ENCODE results near the gene PLA2G6. TPM values are rescaled to one million over a fixed set of nuclear protein-coding genes. Genes with fewer than 3 reads are reported as not detected.

Gene PLA2G6
- total RNA-seq, 1 experiment from 2014 or later: 29.9 TPM

DNA sequence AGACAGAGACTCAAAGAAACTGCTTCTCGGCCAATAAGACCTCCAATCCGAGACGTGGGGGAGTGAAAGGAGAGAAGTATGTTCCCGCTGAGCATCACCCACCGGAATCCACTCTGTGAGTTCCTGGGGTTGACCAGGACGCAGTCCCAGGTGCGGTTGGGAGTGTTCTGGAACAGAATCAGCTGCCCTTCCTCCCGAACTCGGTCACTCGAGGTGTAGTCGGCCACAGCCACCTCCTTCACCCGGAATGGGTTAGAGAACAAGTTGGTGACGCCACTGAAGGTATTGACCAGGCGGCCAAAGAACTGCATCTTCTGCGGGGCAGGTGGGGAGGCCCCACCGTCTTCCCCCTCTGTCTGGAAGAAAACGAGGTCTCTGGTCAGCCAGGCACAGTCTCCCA is 12.5 kb downstream of the PLA2G6 start:
- no peak for DNase-seq (ENCODE audit: low spot score)

More for the DNA sequence above, 12.5 kb downstream of the PLA2G6 start:
- peaks cover 12% of the 10 kb centered on the region for H3K4me1 Mint-ChIP-seq
- CTCF ChIA-PET: interaction anchor here (0.9 kb wide), 1 partner anchor 135 kb away, joined by 3 read pairs; no protein-coding TSS in a partner anchor
- no peaks in the 10 kb centered on the region for H3K27me3 Mint-ChIP-seq (ENCODE audit: low read depth)
- no peak overlapping the region for H3K4me3 Mint-ChIP-seq
- H3K9me3 Mint-ChIP-seq: no peaks in the 10 kb centered on the region
- TF ChIP-seq TEAD4 (CRISPR knock-in tag; IDR thresholded peaks at IDR 0.05) (no peak), TCF7 (CRISPR knock-in tag; IDR thresholded peaks at IDR 0.05; ENCODE audit: low read depth) (no peak), NR1H2 (CRISPR knock-in tag; IDR thresholded peaks at IDR 0.05) (no peak), CREM (CRISPR knock-in tag; IDR thresholded peaks at IDR 0.05) (no peak), FOXP1 (CRISPR knock-in tag; IDR thresholded peaks at IDR 0.05; ENCODE audit: borderline replicate concordance) (no peak), OVOL2 (CRISPR knock-in tag; IDR thresholded peaks at IDR 0.05; ENCODE audit: borderline replicate concordance) (no peak), ZNF671 (CRISPR knock-in tag; IDR thresholded peaks at IDR 0.05) (no peak), ZNF396 (CRISPR knock-in tag; IDR thresholded peaks at IDR 0.05; ENCODE audit: borderline replicate concordance) (no peak), ZNF423 (CRISPR knock-in tag; IDR thresholded peaks at IDR 0.05) (no peak), ZNF219 (CRISPR knock-in tag; IDR thresholded peaks at IDR 0.05; ENCODE audit: borderline replicate concordance) (no peak)
- TF ChIP-seq, protein P1, sequence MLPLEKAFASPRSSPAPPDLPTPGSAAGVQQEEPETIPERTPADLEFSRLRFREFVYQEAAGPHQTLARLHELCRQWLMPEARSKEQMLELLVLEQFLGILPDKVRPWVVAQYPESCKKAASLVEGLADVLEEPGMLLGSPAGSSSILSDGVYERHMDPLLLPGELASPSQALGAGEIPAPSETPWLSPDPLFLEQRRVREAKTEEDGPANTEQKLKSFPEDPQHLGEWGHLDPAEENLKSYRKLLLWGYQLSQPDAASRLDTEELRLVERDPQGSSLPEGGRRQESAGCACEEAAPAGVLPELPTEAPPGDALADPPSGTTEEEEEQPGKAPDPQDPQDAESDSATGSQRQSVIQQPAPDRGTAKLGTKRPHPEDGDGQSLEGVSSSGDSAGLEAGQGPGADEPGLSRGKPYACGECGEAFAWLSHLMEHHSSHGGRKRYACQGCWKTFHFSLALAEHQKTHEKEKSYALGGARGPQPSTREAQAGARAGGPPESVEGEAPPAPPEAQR (CRISPR knock-in tag; IDR thresholded peaks at IDR 0.05): no peak
- TF ChIP-seq, protein P2, sequence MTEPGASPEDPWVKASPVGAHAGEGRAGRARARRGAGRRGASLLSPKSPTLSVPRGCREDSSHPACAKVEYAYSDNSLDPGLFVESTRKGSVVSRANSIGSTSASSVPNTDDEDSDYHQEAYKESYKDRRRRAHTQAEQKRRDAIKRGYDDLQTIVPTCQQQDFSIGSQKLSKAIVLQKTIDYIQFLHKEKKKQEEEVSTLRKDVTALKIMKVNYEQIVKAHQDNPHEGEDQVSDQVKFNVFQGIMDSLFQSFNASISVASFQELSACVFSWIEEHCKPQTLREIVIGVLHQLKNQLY (CRISPR knock-in tag; IDR thresholded peaks at IDR 0.05): no peak
- TF ChIP-seq, protein P3, sequence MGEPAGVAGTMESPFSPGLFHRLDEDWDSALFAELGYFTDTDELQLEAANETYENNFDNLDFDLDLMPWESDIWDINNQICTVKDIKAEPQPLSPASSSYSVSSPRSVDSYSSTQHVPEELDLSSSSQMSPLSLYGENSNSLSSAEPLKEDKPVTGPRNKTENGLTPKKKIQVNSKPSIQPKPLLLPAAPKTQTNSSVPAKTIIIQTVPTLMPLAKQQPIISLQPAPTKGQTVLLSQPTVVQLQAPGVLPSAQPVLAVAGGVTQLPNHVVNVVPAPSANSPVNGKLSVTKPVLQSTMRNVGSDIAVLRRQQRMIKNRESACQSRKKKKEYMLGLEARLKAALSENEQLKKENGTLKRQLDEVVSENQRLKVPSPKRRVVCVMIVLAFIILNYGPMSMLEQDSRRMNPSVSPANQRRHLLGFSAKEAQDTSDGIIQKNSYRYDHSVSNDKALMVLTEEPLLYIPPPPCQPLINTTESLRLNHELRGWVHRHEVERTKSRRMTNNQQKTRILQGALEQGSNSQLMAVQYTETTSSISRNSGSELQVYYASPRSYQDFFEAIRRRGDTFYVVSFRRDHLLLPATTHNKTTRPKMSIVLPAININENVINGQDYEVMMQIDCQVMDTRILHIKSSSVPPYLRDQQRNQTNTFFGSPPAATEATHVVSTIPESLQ (CRISPR knock-in tag; IDR thresholded peaks at IDR 0.05): no peak
- TF ChIP-seq, protein P4, sequence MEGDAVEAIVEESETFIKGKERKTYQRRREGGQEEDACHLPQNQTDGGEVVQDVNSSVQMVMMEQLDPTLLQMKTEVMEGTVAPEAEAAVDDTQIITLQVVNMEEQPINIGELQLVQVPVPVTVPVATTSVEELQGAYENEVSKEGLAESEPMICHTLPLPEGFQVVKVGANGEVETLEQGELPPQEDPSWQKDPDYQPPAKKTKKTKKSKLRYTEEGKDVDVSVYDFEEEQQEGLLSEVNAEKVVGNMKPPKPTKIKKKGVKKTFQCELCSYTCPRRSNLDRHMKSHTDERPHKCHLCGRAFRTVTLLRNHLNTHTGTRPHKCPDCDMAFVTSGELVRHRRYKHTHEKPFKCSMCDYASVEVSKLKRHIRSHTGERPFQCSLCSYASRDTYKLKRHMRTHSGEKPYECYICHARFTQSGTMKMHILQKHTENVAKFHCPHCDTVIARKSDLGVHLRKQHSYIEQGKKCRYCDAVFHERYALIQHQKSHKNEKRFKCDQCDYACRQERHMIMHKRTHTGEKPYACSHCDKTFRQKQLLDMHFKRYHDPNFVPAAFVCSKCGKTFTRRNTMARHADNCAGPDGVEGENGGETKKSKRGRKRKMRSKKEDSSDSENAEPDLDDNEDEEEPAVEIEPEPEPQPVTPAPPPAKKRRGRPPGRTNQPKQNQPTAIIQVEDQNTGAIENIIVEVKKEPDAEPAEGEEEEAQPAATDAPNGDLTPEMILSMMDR (IDR thresholded peaks at IDR 0.05): no peak
- TF ChIP-seq, protein P5, sequence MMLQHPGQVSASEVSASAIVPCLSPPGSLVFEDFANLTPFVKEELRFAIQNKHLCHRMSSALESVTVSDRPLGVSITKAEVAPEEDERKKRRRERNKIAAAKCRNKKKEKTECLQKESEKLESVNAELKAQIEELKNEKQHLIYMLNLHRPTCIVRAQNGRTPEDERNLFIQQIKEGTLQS (CRISPR knock-in tag; conservative IDR thresholded peaks at IDR 0.05): no peak
- TF ChIP-seq, protein P6, sequence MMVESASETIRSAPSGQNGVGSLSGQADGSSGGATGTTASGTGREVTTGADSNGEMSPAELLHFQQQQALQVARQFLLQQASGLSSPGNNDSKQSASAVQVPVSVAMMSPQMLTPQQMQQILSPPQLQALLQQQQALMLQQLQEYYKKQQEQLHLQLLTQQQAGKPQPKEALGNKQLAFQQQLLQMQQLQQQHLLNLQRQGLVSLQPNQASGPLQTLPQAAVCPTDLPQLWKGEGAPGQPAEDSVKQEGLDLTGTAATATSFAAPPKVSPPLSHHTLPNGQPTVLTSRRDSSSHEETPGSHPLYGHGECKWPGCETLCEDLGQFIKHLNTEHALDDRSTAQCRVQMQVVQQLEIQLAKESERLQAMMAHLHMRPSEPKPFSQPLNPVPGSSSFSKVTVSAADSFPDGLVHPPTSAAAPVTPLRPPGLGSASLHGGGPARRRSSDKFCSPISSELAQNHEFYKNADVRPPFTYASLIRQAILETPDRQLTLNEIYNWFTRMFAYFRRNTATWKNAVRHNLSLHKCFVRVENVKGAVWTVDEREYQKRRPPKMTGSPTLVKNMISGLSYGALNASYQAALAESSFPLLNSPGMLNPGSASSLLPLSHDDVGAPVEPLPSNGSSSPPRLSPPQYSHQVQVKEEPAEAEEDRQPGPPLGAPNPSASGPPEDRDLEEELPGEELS (CRISPR knock-in tag; IDR thresholded peaks at IDR 0.05): no peak
- TF ChIP-seq, protein P7, sequence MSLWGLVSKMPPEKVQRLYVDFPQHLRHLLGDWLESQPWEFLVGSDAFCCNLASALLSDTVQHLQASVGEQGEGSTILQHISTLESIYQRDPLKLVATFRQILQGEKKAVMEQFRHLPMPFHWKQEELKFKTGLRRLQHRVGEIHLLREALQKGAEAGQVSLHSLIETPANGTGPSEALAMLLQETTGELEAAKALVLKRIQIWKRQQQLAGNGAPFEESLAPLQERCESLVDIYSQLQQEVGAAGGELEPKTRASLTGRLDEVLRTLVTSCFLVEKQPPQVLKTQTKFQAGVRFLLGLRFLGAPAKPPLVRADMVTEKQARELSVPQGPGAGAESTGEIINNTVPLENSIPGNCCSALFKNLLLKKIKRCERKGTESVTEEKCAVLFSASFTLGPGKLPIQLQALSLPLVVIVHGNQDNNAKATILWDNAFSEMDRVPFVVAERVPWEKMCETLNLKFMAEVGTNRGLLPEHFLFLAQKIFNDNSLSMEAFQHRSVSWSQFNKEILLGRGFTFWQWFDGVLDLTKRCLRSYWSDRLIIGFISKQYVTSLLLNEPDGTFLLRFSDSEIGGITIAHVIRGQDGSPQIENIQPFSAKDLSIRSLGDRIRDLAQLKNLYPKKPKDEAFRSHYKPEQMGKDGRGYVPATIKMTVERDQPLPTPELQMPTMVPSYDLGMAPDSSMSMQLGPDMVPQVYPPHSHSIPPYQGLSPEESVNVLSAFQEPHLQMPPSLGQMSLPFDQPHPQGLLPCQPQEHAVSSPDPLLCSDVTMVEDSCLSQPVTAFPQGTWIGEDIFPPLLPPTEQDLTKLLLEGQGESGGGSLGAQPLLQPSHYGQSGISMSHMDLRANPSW (CRISPR knock-in tag; conservative IDR thresholded peaks at IDR 0.05; ENCODE audit: low read depth): no peak
- TF ChIP-seq, protein P8, sequence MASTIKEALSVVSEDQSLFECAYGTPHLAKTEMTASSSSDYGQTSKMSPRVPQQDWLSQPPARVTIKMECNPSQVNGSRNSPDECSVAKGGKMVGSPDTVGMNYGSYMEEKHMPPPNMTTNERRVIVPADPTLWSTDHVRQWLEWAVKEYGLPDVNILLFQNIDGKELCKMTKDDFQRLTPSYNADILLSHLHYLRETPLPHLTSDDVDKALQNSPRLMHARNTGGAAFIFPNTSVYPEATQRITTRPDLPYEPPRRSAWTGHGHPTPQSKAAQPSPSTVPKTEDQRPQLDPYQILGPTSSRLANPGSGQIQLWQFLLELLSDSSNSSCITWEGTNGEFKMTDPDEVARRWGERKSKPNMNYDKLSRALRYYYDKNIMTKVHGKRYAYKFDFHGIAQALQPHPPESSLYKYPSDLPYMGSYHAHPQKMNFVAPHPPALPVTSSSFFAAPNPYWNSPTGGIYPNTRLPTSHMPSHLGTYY (CRISPR knock-in tag; IDR thresholded peaks at IDR 0.05): no peak
- TF ChIP-seq, protein P9, sequence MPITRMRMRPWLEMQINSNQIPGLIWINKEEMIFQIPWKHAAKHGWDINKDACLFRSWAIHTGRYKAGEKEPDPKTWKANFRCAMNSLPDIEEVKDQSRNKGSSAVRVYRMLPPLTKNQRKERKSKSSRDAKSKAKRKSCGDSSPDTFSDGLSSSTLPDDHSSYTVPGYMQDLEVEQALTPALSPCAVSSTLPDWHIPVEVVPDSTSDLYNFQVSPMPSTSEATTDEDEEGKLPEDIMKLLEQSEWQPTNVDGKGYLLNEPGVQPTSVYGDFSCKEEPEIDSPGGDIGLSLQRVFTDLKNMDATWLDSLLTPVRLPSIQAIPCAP (CRISPR knock-in tag; IDR thresholded peaks at IDR 0.05): no peak
- TF ChIP-seq, protein P10, sequence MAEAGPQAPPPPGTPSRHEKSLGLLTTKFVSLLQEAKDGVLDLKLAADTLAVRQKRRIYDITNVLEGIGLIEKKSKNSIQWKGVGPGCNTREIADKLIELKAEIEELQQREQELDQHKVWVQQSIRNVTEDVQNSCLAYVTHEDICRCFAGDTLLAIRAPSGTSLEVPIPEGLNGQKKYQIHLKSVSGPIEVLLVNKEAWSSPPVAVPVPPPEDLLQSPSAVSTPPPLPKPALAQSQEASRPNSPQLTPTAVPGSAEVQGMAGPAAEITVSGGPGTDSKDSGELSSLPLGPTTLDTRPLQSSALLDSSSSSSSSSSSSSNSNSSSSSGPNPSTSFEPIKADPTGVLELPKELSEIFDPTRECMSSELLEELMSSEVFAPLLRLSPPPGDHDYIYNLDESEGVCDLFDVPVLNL (CRISPR knock-in tag; IDR thresholded peaks at IDR 0.05; ENCODE audit: borderline replicate concordance, low read depth): no peak
- ATAC-seq: no peak
- no peak overlapping the region for H3K27ac Mint-ChIP-seq
- POLR2A ChIA-PET: no interaction called here
- H3K36me3 Mint-ChIP-seq: peaks cover 14% of the 10 kb centered on the region
